Subcutaneous adipose tissue (tissue), 4 donors: ENCODE measurements around the gene CFAP53. TPM values are rescaled to one million over a fixed set of nuclear protein-coding genes. Genes with fewer than 3 reads are reported as not detected.

Source experiments
- total RNA-seq, 4 donors: library from RNA; depleted of rRNA; stranded (reverse); fragments of >200 nt; gene quantifications; one replicate each; pipeline ENCODE4 v1.1.0, GENCODE V29; 2016
- TF ChIP-seq, protein P1 (sequence below): fragments of 450-650 bp; IDR thresholded peaks from one replicate; pipeline ENCODE4 v1.5.1; 2016; ENCODE audit warnings: low read depth, mild to moderate bottlenecking, control low read depth, antibody characterized with exemption, moderate library complexity

Gene CFAP53
- total RNA-seq, 4 donors from 2014 or later, result 0.34 to 1.5 (median 0.75) TPM; not detected in 1

DNA sequence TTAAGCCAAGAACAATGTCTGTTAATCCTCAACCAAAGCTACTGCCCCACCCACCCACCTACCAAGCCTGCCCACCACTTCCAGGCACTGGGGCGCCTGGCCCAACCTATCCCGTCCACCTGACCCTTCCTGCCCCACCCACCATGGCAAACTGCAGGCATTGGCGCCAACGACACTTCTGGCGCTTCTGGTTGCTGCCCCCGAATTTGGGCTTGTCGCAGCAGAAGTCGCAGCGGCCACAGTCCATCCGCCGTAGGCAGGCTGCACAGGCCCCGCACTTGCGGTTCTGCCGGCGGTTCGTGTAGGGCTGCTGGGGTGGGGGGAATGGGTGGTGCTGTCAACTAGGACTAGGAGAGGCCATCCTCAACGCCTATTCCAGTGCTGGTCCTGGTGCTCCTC, 7.7 kb upstream of the CFAP53 start:
- TF ChIP-seq, protein P1, sequence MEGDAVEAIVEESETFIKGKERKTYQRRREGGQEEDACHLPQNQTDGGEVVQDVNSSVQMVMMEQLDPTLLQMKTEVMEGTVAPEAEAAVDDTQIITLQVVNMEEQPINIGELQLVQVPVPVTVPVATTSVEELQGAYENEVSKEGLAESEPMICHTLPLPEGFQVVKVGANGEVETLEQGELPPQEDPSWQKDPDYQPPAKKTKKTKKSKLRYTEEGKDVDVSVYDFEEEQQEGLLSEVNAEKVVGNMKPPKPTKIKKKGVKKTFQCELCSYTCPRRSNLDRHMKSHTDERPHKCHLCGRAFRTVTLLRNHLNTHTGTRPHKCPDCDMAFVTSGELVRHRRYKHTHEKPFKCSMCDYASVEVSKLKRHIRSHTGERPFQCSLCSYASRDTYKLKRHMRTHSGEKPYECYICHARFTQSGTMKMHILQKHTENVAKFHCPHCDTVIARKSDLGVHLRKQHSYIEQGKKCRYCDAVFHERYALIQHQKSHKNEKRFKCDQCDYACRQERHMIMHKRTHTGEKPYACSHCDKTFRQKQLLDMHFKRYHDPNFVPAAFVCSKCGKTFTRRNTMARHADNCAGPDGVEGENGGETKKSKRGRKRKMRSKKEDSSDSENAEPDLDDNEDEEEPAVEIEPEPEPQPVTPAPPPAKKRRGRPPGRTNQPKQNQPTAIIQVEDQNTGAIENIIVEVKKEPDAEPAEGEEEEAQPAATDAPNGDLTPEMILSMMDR, result no peak

DNA sequence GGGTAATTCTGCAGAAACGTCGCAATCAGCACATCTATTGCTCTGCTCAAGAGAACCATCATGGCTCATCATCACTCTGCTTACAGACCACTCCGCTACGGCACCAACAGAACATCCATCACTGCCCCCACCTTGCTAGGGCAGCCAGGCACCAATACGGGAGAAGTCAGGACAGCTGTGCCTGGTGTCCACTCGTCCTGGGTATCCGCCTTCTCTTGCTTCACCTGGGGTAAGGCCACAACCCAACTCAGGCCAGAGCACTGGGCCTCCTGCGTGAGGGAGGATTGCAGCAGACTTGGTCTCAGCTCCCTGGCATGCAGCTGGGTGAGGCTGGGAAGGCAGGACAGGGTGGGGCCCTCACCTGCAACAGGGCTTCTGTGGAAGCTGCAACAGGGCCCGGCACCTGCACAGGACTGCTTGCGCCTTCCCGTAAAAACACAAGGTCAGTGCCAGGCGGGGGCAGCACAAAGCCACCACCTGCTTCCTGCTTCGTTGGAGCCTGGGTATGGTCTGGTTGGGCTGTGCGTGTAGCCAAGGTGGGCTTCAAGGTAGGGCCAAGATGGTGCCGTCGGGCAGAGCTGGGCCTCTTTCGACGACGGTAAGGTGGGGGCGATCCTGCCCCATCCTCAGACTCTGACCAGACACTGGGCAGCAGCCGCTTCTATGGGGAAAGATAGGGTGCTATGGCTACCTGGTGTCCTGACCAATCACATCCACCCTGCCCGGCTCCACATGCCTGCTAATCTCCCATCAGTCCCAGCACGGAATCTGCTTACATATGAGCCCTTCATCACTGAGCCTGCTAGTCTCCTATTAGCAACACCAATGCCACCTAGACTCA, 7.1 kb upstream of the CFAP53 start:
- TF ChIP-seq, protein P1, result no peak

DNA sequence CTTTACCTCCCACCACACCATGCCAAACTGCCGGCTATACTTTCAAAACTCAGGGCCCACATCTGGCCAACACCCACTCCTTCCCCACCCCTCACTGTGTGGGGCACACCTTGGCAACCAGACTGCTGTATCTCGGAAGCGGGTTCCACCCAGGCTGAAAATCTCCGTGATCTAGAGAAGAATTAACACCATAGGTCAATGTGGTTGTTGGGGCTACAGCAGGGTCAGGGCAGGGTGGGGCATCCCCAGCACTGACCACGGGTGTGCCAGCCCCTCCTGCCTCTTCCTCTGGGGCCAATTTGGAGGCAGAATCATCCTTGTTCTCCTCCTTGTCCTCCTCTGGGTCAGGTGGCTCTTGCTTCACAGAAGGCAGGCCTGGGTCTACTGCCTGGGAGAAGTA, 6.3 kb upstream of the CFAP53 start:
- TF ChIP-seq, protein P1, result no peak

DNA sequence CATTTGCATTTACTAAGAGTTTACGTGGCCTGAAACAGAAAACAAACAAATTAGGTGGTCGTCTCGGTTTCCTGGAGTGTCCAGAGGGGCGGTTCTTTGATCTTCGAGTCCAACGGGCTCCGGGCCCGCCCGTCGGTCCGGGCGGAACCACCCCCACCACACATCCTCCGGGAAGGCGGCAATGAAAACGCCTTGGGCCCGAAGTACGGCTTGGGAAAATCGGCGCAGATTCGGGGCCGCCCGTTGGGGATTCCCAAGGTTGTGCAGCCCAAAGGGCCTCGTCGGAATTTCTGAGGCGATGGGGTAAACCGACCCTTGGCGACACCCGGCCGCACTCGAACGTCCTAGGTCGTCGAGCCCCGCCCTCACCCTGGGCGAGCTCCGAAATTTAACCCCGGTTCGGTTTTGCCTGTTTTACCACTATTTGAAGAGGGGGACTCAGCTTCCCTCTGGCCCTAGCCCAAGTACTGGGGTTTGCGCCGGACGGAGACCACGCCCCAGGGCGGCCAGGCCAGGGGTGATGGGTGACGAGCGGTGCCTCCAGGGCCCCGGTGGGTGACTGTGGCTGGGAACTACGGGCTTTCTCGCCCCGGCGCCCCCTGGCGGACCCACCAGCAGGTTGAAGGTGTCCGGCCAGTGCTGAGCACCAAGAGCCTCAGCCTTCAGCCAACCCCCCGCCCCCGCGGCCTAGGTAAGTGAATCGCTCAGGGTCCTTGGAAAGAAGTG, 1.9 kb upstream of the CFAP53 start:
- TF ChIP-seq, protein P1, result no peak

DNA sequence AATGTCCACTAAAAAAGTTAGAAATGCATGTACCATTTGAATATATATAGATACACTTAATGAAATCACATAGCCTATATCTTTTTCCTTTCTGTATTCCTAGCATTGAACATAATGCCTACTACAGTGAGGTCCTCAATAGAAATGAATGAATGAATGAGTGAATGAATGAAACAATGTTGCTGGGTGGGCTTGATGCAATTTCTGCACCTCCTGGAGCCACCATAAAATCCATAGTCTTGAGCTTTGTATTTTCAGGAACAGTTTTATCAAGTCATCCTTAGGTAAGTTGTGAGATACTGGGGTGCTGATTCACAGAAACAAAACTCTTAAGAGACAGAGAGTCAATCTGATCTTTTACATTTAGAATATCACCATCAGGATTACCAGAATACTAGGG, 3.3 kb downstream of the CFAP53 start:
- TF ChIP-seq, protein P1, result no peak

DNA sequence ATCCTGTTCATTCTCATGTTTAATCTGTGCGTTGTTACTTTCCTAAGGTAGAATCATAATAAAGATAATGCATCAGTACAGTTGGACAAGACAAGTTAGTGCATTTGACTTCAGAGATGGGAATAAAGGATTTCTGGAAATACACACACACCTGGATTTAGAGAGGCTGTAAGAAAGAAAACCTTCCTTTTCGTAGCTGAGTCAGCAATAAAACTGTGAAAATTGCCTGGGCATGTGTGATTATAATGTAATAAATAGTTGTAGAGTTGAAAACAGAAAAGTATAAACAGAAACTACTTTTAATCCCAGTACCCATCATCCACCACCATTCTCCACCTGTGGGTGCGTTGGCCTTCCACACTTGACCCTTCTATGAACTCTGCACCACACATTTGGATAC, 15.4 kb downstream of the CFAP53 start:
- TF ChIP-seq, protein P1, result no peak

DNA sequence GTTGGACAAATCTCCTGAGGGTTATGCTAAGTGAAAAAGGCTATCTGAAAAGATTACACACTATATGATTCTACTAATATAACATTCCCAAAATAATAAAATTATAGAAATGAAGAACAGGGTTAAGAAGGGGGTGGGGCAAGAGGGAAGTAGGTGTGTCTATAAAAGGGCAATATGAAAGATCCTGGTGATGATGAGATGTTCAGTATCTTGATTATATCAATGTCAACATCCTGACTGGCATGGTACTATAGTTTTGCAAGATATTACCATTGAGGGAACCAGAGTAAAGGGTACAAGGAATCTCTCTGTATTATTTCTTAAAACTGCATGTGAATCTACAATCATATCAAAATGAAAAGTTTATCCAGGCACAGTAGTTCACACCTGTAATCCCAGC, 16.7 kb downstream of the CFAP53 start:
- TF ChIP-seq, protein P1, result no peak
